HG03060 (cell line): Measurements from ENCODE around the gene SRP68.
"Not testable (repeated sequence)": the region's sequence is repeated elsewhere in the genome, so short reads cannot be mapped to it uniquely, and the experiment has no call there.

Experiments
- ATAC-seq: cut with Tn5 transposase; IDR thresholded peaks from one replicate; pipeline ENCODE4 v1.9.1; 2021; ENCODE audit warnings: low read depth, moderate number of reproducible peaks; ENCODE audit not compliant: unreplicated experiment

Gene SRP68

GRCh38 chr17:76078370-76078769 is 6.1 kb upstream of the SRP68 start:
- ATAC-seq, result not testable (repeated sequence)

- no peak for ATAC-seq
Observed at GRCh38 chr17:76077584-76078110, 5.3 kb upstream of the SRP68 start.

DNA sequence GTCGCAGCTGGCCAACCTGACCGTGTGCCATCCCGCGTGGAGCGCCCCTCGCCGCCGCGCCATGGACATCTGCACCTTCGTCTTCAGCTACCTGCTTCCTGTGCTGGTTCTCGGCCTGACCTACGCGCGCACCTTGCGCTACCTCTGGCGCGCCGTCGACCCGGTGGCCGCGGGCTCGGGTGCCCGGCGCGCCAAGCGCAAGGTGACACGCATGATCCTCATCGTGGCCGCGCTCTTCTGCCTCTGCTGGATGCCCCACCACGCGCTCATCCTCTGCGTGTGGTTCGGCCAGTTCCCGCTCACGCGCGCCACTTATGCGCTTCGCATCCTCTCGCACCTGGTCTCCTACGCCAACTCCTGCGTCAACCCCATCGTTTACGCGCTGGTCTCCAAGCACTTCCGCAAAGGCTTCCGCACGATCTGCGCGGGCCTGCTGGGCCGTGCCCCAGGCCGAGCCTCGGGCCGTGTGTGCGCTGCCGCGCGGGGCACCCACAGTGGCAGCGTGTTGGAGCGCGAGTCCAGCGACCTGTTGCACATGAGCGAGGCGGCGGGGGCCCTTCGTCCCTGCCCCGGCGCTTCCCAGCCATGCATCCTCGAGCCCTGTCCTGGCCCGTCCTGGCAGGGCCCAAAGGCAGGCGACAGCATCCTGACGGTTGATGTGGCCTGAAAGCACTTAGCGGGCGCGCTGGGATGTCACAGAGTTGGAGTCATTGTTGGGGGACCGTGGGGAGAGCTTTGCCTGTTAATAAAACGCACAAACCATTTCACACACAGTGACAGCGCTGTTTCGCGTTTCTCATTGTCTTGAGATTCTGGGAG is 4.7 kb upstream of the SRP68 start:
- ATAC-seq, result no peak

DNA sequence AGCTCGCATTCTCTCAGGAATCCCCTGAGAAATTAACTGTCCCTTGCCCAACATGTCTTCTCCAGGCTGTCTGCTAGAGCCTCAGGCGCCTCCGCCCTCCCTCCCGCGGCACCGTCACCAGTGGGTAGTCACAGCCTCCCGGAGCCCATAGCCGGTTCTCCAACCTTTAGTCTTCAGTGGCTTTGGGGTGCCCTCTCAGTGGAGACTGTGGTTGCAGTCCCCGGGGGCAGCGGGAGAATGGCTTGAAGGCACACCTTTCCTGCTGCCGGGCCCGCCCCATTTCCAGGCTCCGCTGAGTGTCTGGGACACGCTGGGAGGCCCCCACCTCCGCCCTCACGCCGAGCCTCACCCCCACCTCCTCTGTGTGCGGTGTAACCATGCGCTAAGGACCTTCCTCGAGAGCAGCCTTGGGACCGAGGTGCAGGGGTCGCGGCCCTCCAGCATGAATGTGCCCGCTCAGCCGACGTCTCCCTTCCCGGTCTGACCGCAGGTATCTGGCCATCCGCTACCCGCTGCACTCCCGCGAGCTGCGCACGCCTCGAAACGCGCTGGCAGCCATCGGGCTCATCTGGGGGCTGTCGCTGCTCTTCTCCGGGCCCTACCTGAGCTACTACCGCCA is 3.9 kb upstream of the SRP68 start:
- ATAC-seq, result no peak

DNA sequence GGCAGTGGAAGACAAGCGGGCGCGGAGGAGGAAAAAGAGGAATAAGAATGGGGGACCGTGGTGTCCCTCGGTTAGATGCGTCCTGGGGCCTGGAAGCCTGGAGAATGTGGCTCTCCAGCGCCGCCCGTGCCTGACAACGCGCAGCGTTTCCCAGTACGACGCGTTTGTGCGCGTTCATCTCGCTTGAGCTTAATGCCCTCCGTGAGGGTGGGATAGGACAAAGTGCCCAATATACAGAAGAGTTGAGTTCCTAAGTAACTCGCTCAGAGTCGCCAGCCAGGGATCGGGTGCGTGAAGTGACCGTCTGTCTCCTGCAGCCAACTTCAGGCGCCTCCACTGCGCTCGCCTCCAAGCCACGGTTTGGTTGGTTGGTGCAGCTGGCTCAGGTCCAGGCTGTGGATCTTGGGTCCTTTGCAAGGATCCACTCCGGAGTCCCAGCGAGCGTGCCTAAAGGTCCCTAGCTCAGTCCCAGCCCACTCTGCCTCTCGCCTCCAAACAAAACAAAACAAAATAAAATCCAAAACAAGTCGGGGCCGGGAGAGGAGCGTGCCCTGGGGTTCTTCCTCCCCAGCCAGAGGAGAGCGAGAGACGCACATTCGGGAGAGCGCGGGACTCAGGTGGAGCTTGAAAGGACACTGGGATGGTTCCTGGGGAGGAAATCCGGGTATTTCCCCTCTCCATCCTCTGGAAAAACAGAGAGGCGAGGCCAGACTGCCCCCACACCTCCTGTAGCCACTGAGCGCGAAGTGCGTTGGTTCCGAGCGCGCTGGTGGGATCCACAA is 3.2 kb upstream of the SRP68 start:
- ATAC-seq, result no peak

- no peak for ATAC-seq
Observed at GRCh38 chr17:76074390-76075363, 2.4 kb upstream of the SRP68 start, which contains the start of gene GALR2. Gene GALR2 (plus strand): TSS chr17:76074781. CDS start chr17:76074884, 103 bp downstream.

DNA sequence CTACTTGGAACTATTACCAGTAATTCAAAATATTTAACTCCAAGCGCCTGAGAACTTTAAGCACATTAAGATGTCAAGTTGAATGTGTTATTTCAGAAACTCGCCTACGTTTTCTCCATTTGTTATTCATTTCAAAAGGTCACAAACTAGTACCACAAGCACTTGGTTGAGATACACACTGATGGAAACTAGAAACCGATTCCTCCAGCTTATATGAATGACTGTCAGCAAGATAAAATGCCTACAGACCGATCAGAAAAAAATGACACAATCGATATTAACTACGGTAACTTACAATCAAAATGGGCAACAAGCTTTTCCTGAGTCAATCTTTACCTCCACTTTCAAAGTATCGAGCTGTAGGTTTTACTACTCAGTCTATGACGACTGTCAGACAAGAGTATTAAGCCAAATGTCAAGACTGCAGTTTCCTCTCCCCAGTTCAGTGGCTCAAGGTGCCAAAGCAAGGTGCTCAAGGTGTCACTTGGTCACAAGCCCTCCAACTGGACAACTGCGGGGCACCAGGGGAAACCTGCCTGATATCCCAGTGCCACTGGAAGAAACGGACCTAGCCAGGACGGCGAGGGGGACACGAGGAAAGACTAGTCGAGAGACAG is 678 bp downstream of the SRP68 start:
- ATAC-seq, result no peak

- no peak for ATAC-seq
Observed at GRCh38 chr17:76065775-76066174, 6.5 kb downstream of the SRP68 start.

DNA sequence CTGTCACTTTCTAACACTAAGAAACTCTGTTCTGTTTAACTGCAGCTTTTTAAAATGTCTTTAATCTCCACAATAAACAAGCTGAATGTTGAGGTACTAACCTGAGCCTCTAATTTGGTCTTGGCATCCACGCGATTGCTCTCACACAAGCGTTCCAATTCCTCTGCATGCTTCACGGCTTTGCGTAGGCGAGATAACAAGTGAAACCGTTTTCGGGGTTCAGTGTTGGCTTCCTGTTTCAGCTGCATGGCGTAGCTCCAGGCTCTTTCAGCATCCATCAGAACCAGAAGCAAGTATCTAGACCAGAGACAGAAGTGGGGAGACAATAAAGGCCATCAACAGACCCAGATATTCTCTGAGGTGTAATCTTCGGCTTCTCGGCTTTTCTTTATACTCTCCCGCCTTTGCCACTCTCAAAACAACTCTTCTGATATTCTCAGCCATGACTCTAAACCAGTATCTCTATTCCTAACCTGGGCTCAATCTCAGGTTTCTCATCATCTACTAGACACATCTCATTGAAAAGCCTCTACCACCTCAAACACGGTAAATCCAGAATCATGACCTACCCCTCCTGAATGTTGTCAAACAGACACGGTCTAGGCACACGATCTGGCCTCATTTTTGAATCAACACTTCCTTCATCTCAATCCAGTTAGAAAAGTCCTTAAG is 8.3 kb downstream of the SRP68 start:
- no peak for ATAC-seq

- ATAC-seq, result not testable (repeated sequence)
Observed at GRCh38 chr17:76058264-76058663, 14.1 kb downstream of the SRP68 start.

DNA sequence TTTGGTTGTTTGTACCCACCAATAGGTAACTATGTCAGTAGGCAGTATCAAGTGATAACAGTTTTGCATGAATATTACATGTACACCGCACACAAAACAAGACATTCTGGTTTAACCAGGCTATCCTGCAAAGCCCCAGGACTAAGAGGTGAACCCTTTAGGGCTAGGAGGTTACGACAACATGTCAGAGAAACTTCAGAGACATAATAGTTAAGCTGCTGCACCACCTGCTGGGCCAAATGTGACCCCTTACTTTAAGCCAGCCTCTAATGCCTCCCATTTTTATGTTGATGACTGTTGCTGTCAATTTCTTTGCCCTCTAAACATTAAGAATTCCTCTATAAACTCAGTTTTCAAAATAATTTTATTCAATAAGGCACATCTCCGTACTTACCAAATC is 15.4 kb downstream of the SRP68 start:
- ATAC-seq, result no peak

GRCh38 chr17:76054112-76054476 is 18.2 kb downstream of the SRP68 start:
- ATAC-seq, result no peak

GRCh38 chr17:76053246-76054111 is 18.8 kb downstream of the SRP68 start:
- no peak for ATAC-seq

DNA sequence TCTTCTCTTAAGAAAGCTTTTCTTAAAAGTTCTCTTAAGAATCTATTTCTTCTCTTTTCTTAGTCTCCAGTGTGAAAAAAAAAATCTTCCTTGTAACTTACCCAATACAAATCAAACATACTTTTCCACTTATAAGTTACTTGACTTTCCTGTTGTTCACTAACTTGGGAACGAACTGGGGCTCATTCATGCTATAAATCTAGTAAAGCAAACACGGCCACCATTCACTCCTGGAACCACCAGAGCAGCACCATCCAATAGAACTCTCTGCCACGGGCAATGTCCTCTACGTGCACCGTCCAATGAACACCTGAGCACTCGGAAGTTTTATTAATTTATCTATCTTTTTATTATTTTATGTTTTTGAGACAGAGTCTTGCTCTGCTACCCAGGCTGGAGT is 20.8 kb downstream of the SRP68 start:
- ATAC-seq, result no peak

DNA sequence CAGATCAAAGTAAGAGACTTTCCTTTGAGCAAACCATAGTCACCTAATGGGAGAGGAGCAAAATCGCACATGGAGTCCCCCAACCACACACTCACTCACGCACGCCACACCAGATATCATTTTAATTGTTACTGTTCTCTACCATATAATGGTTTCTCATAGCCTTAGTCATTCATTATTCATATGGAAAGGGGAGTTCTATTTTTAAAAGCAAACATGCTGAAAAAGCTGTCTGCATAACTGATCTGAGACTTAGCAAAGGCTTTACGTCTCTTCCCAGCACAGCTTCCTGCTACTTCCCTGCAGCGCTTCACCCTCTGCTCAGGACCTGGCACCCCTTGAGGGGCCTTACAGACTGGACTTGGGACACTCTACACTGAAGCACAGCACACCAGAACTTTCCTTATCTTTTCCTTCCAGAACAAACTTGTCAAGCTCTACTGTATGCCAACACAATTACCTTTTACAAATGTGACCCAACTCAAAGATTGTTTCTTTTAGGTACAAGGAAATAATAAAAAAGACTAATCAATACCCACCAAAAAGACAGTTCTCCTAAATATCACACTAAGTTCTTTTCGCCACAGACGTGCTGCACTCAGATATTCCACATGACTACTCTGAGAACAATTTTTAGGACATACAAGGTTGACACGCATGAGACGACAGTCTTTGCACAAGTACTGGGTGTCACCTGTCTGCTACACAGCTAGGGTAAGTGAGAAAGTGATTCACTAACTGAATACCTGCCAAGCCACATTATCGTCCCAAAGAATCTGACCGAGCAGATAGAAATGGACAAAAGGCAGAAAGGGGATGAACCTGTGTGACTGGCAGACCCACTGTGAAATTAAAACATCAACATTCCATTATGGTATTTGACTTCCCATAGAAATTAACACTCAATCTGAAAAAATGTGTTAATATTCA is 21.5 kb downstream of the SRP68 start:
- no peak for ATAC-seq

GRCh38 chr17:76049836-76050537 is 22.3 kb downstream of the SRP68 start:
- no peak for ATAC-seq
